ENCODE data around the gene RASL10B.

GRCh38 chr17:35716173-35716572 is 15.3 kb upstream of the RASL10B start:
- TF ChIP-seq EZH2 (IDR thresholded peaks at IDR 0.05; ENCODE audit: insufficient read depth, poor library complexity, severe bottlenecking): no peak
- TF ChIP-seq EZH2phosphoT487 (IDR thresholded peaks at IDR 0.05; ENCODE audit: insufficient read depth, low read depth): no peak
